Endothelial cell (in vitro differentiated cells): ENCODE results near the gene APBA2. TPM values are rescaled to one million over a fixed set of nuclear protein-coding genes. Genes with fewer than 3 reads are reported as not detected.

ENCODE experiments used
- DNase-seq: peaks from one replicate; pipeline ENCODE4 v3.0.0; 2021; ENCODE audit warnings: low spot score
- H3K27ac Mint-ChIP-seq: one replicate; pipeline ENCODE4 v1.8.0; 2021; ENCODE audit warnings: mixed read lengths, inconsistent platforms; ENCODE audit not compliant: unreplicated experiment
- H3K27me3 Mint-ChIP-seq: one replicate; pipeline ENCODE4 v1.8.0; 2021; ENCODE audit warnings: mild to moderate bottlenecking, moderate library complexity, mixed read lengths, inconsistent platforms; ENCODE audit not compliant: unreplicated experiment
- H3K36me3 Mint-ChIP-seq: one replicate; pipeline ENCODE4 v1.8.0; 2021; ENCODE audit warnings: mild to moderate bottlenecking, low read depth, mixed read lengths, inconsistent platforms; ENCODE audit not compliant: unreplicated experiment
- H3K4me1 Mint-ChIP-seq: one replicate; pipeline ENCODE4 v1.8.0; 2021; ENCODE audit warnings: mild to moderate bottlenecking, mixed read lengths, inconsistent platforms; ENCODE audit not compliant: unreplicated experiment
- H3K4me3 Mint-ChIP-seq: one replicate; pipeline ENCODE4 v1.8.0; 2021; ENCODE audit warnings: mild to moderate bottlenecking, mixed read lengths, inconsistent platforms; ENCODE audit not compliant: unreplicated experiment
- H3K9me3 Mint-ChIP-seq: one replicate; pipeline ENCODE4 v1.8.0; 2021; ENCODE audit warnings: mixed read lengths, inconsistent platforms; ENCODE audit not compliant: unreplicated experiment
- CTCF ChIP-seq: fragments of 200-600 bp; sonication (generic); IDR thresholded peaks from one replicate; pipeline ENCODE4 v1.5.0; 2021; ENCODE audit warnings: antibody characterized with exemption; ENCODE audit not compliant: unreplicated experiment
- total RNA-seq: library from RNA; stranded (reverse); fragmentation: NEBNext Ultra II Directional; extraction: Animal tissue kit (Norgen Biotek cat#: 25700); gene quantifications from one replicate; pipeline ENCODE4 v1.2.1, GENCODE V29; 2021; ENCODE audit not compliant: unreplicated experiment

APBA2 gene
- total RNA-seq, 1 donor from 2014 or later: 33.1 TPM

DNA sequence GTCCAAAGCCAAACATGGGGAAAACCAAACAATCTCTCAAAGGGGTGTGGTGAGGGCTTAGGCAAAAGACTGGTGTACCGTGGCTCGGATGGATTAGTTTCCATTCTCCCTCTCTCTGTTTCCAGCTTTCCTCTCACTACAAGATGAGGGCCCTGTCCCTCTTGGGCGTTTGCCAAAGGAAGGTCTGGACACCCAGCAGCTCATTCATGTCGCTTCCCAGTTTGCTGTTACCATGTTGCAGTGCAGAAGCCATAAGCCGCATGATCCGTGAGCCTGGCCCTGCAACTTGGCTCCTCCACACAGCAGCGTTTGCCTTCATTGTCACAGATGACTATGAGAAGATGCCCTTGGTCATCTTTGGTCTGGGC lies 92.2 kb downstream of the APBA2 start:
- no peak overlapping the region for H3K4me3 Mint-ChIP-seq
- DNase-seq: no peak
- no peaks in the 10 kb centered on the region for H3K9me3 Mint-ChIP-seq
- no peak overlapping the region for H3K27ac Mint-ChIP-seq
- H3K27me3 Mint-ChIP-seq: peaks cover 2% of the 10 kb centered on the region
- H3K4me1 Mint-ChIP-seq: no peaks in the 10 kb centered on the region
- no peak for TF ChIP-seq CTCF
- no peaks in the 10 kb centered on the region for H3K36me3 Mint-ChIP-seq

- DNase-seq: no peak
- Mint-ChIP-seq H3K36me3 (no peaks in the 10 kb centered on the region), H3K9me3 (no peaks in the 10 kb centered on the region), H3K27ac (no peak overlapping the region), H3K4me3 (no peak overlapping the region), H3K27me3 (peaks cover 2% of the 10 kb centered on the region), H3K4me1 (no peaks in the 10 kb centered on the region)
- TF ChIP-seq CTCF: no peak
Measured at GRCh38 chr15:28978661-28979060, 92.9 kb downstream of the APBA2 start.

GRCh38 chr15:28979208-28979841 lies 93.6 kb downstream of the APBA2 start:
- Mint-ChIP-seq H3K9me3 (no peaks in the 10 kb centered on the region), H3K4me3 (no peak overlapping the region), H3K36me3 (no peaks in the 10 kb centered on the region), H3K27ac (no peak overlapping the region), H3K27me3 (peaks cover 2% of the 10 kb centered on the region), H3K4me1 (no peaks in the 10 kb centered on the region)
- TF ChIP-seq CTCF: no peak
- DNase-seq: no peak

GRCh38 chr15:28980709-28981350 lies 95.1 kb downstream of the APBA2 start:
- Mint-ChIP-seq H3K4me3 (no peak overlapping the region), H3K27me3 (peaks cover 2% of the 10 kb centered on the region), H3K4me1 (peaks cover 13% of the 10 kb centered on the region), H3K27ac (no peak overlapping the region), H3K9me3 (no peaks in the 10 kb centered on the region), H3K36me3 (no peaks in the 10 kb centered on the region)
- no peak for TF ChIP-seq CTCF
- DNase-seq: no peak

GRCh38 chr15:28981351-28981720 lies 95.6 kb downstream of the APBA2 start:
- no peak for TF ChIP-seq CTCF
- H3K4me1 Mint-ChIP-seq: peaks cover 17% of the 10 kb centered on the region
- no peak for DNase-seq
- no peaks in the 10 kb centered on the region for H3K9me3 Mint-ChIP-seq
- no peak overlapping the region for H3K4me3 Mint-ChIP-seq
- no peaks in the 10 kb centered on the region for H3K36me3 Mint-ChIP-seq
- H3K27ac Mint-ChIP-seq: no peak overlapping the region
- peaks cover 4% of the 10 kb centered on the region for H3K27me3 Mint-ChIP-seq
